SH-SY5Y (cell line): ENCODE data around the gene ACOT11.

ENCODE experiments used
- GATA2 ChIP-seq: IDR thresholded peaks from 2 replicates; pipeline ENCODE4 v1.6.1; 2011; ENCODE audit warnings: mild to moderate bottlenecking, low read depth, low read length
- GATA3 ChIP-seq: IDR thresholded peaks from 2 replicates; pipeline ENCODE4 v1.6.1; 2011; ENCODE audit warnings: low read depth, mild to moderate bottlenecking, low read length, moderate library complexity

DNA sequence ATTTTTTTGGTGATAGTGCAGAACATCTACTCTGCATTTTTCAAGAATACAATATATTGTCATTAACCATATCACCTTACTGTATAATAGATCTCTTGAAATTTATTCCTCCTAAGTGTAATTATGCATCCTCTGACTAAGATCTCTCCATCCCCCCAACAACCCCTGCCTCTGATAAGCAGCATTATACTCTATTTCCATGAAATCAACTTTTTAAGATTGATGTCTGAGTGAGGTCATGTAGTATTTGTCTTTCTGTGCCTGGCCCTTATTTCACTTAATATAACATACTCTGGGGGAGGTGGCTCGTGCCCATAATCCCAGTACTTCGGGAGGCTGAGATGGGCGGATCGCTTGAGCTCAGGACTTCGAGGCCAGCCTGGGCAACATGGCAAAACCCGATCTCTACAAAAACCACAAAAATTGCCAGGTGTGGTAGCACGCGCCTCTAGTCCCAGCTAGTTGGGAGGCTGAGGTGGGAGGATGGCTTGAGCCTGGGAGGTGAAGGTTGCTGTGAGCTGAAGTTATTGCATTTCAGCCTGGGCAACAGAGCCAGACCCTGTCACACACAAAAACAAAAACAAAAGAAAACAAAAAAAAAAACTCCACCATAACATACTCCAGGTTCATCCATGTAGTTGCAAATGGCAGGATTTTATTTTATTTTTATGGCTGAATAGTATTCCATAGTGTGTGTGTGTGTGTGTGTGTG is 5.7 kb downstream of the ACOT11 start:
- TF ChIP-seq GATA3 (no peak), GATA2 (no peak)
